Fibroblast of lung (primary cell): ENCODE data around the gene RNF25. TPM values are rescaled to one million over a fixed set of nuclear protein-coding genes. Genes with fewer than 3 reads are reported as not detected.
A peak's percentile ranks its signal among the peaks of the same experiment; 100 is the strongest.

Source experiments
- DNase-seq, 2 donors: peaks; one replicate each; pipeline versions ENCODE4 v3.0.0 to v3.0.0-alpha.2; 2010; ENCODE audit warnings: low read depth in 2 of 2
- H2AFZ ChIP-seq: 2 replicates; pipeline ENCODE4 v1.5.1; 2012; ENCODE audit warnings: low read length, control low read depth, inconsistent platforms
- H3K27ac ChIP-seq: 2 replicates; pipeline ENCODE4 v1.5.1; 2011; ENCODE audit warnings: low read length, control low read depth; ENCODE audit not compliant: insufficient read depth
- H3K27me3 ChIP-seq: 2 replicates; pipeline ENCODE4 v1.5.1; 2011; ENCODE audit warnings: mild to moderate bottlenecking, low read length; ENCODE audit not compliant: control insufficient read depth, insufficient read depth
- H3K36me3 ChIP-seq: 2 replicates; pipeline ENCODE4 v1.5.1; 2011; ENCODE audit warnings: low read length; ENCODE audit not compliant: control insufficient read depth, insufficient read depth
- H3K4me1 ChIP-seq: 2 replicates; pipeline ENCODE4 v1.5.1; 2011; ENCODE audit warnings: low read length; ENCODE audit not compliant: control insufficient read depth, insufficient read depth; ENCODE audit errors: extremely low read depth
- H3K4me2 ChIP-seq: 2 replicates; pipeline ENCODE4 v1.5.1; 2011; ENCODE audit warnings: low read length, control low read depth; ENCODE audit not compliant: insufficient read depth; ENCODE audit errors: extremely low read depth
- H3K4me3 ChIP-seq, 4 experiments: fragments of 200-600 bp in 1 of 4; sonication (generic) in 1 of 4; replicated peaks in 1 of 4; 2 replicates each; pipeline ENCODE4 v1.5.1; 2011 to 2016; ENCODE audit warnings: low read length in 4 of 4, low read depth in 3 of 4, mild to moderate bottlenecking in 3 of 4, control low read depth in 2 of 4, inconsistent platforms in 1 of 4, mixed read lengths in 1 of 4; ENCODE audit not compliant: insufficient read depth in 1 of 4; ENCODE audit errors: control extremely low read depth in 1 of 4
- H3K79me2 ChIP-seq: 2 replicates; pipeline ENCODE4 v1.5.1; 2012; ENCODE audit warnings: mild to moderate bottlenecking, low read length, inconsistent platforms; ENCODE audit not compliant: control insufficient read depth, insufficient read depth
- H3K9ac ChIP-seq: 2 replicates; pipeline ENCODE4 v1.5.1; 2011; ENCODE audit warnings: mild to moderate bottlenecking, low read length, control low read depth; ENCODE audit not compliant: insufficient read depth
- H3K9me3 ChIP-seq: 2 replicates; pipeline ENCODE4 v1.5.1; 2012; ENCODE audit warnings: low read depth, low read length; ENCODE audit not compliant: control insufficient read depth, insufficient read depth
- H4K20me1 ChIP-seq: 2 replicates; pipeline ENCODE4 v1.5.1; 2011; ENCODE audit warnings: low read length; ENCODE audit not compliant: control insufficient read depth, insufficient read depth; ENCODE audit errors: extremely low read depth
- EZH2 ChIP-seq: IDR thresholded peaks from 2 replicates; pipeline ENCODE4 v1.5.1; 2012; ENCODE audit warnings: low read length, control low read depth, mild to moderate bottlenecking; ENCODE audit errors: missing control alignments
- polyA plus RNA-seq, 2 donors: library from polyadenylated mRNA; depleted of rRNA in 1 of 2; stranded (reverse) in 1 of 2; unstranded in 1 of 2; fragments of >200 nt; gene quantifications; 2 replicates each; pipeline ENCODE4 v1.2.1, GENCODE V29; 2011 to 2012; ENCODE audit warnings: missing spikeins in 1 of 2
- total RNA-seq: library from RNA; depleted of rRNA; stranded (reverse); fragments of >200 nt; gene quantifications from 2 replicates; pipeline ENCODE4 v1.2.1, GENCODE V29; 2014
- TF ChIP-seq, protein P1 (sequence below), 2 donors: IDR thresholded peaks in 1 of 2; conservative IDR thresholded peaks in 1 of 2; 1 replicate in 1 of 2; 2 replicates in 1 of 2; pipeline ENCODE4 v1.5.1; 2011 to 2012; ENCODE audit warnings: low read length in 2 of 2, control low read depth in 1 of 2, inconsistent platforms in 1 of 2, low read depth in 1 of 2, mild to moderate bottlenecking in 1 of 2

Gene RNF25
- total and polyA plus RNA-seq, 2 donors (not counting 1 experiment from before 2014, with no cell fraction given): 39.1 to 42.1 TPM

DNA sequence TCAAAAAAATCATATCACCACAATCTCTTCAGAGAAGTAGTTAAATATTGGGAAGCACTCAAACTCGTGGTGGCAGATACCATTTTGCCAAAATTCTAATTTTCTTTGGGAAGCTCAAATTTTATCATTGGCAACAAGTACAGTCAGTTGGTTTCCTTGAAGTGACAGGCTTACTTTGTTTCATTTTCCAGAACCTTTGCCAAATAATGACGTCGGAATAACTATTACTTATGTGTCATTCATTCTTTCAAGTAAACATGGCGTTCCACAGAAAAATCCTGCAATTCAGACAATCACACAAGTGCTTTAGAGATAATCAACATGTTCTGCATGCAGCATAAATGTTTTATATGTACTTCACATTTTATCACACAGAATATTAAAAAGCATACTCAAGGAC, 44.3 kb upstream of the RNF25 start:
- Histone ChIP-seq H4K20me1 (no peaks in the 10 kb centered on the region), H3K4me1 (peaks cover 4% of the 10 kb centered on the region), H2AFZ (no peak overlapping the region), H3K36me3 (no peaks in the 10 kb centered on the region), H3K4me3 (no peak overlapping the region), H3K27me3 (no peaks in the 10 kb centered on the region), H3K79me2 (peaks cover 44% of the 10 kb centered on the region), H3K9me3 (no peaks in the 10 kb centered on the region), H3K27ac (peak overlapping the region; percentile 71), H3K4me2 (no peak overlapping the region), H3K9ac (no peak overlapping the region)
- DNase-seq: peak; percentile 64 to 67
- TF ChIP-seq, protein P1, sequence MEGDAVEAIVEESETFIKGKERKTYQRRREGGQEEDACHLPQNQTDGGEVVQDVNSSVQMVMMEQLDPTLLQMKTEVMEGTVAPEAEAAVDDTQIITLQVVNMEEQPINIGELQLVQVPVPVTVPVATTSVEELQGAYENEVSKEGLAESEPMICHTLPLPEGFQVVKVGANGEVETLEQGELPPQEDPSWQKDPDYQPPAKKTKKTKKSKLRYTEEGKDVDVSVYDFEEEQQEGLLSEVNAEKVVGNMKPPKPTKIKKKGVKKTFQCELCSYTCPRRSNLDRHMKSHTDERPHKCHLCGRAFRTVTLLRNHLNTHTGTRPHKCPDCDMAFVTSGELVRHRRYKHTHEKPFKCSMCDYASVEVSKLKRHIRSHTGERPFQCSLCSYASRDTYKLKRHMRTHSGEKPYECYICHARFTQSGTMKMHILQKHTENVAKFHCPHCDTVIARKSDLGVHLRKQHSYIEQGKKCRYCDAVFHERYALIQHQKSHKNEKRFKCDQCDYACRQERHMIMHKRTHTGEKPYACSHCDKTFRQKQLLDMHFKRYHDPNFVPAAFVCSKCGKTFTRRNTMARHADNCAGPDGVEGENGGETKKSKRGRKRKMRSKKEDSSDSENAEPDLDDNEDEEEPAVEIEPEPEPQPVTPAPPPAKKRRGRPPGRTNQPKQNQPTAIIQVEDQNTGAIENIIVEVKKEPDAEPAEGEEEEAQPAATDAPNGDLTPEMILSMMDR (conservative IDR thresholded peaks at IDR 0.05 in 1 of 2, IDR thresholded peaks at IDR 0.05 in 1 of 2; ENCODE audit: low read depth in 1 of 2, low read length in 2 of 2): no peak
- no peak for TF ChIP-seq EZH2

DNA sequence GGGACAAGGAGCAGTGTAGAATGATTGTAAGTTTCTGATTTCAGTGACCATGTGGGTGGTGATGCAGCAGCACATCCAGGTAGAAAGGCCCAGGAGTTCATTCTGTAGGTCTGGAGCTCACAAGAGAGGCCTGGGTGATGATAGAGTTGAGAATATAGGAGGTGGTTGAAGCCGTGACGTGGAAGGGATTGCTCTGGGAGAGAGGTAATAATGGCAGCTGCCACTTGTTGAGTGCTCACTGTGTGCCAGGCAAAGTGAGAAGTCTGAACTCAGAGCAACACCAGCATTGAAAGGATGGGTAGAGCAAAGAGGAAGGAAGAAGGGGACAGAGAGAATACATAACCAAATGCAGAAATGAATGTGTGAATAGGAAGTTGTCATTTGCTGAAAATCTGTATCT, 42.1 kb upstream of the RNF25 start:
- H3K4me2 ChIP-seq: no peak overlapping the region
- no peaks in the 10 kb centered on the region for H4K20me1 ChIP-seq
- H2AFZ ChIP-seq: no peak overlapping the region
- no peak overlapping the region for H3K4me3 ChIP-seq
- peaks cover 4% of the 10 kb centered on the region for H3K4me1 ChIP-seq
- H3K36me3 ChIP-seq: no peaks in the 10 kb centered on the region
- H3K79me2 ChIP-seq: peaks cover 39% of the 10 kb centered on the region
- no peak for TF ChIP-seq EZH2
- TF ChIP-seq, protein P1 (conservative IDR thresholded peaks at IDR 0.05 in 1 of 2, IDR thresholded peaks at IDR 0.05 in 1 of 2; ENCODE audit: low read depth in 1 of 2, low read length in 2 of 2): no peak
- no peaks in the 10 kb centered on the region for H3K9me3 ChIP-seq
- no peak overlapping the region for H3K9ac ChIP-seq
- DNase-seq: no peak
- H3K27me3 ChIP-seq: no peaks in the 10 kb centered on the region
- no peak overlapping the region for H3K27ac ChIP-seq

DNA sequence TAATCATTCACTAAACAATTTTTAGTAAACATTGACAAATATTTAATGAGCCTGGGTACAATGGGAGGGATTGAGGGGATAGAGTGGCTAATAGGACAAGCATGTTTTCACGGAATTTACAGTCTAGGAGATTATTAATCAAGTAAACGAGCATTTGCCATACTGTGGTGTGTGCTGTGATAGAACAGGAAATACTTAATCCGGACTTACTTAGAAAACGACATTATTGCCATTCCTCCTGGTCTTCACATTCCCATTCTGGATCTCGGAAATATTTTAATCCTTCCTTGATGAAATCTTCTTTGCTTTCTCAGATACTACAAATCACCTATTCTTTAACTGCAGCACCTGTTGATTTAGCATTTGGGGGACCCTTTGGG, 39.7 kb upstream of the RNF25 start:
- no peak for TF ChIP-seq EZH2
- TF ChIP-seq, protein P1 (conservative IDR thresholded peaks at IDR 0.05 in 1 of 2, IDR thresholded peaks at IDR 0.05 in 1 of 2; ENCODE audit: low read depth in 1 of 2, low read length in 2 of 2): no peak
- Histone ChIP-seq H3K9me3 (no peaks in the 10 kb centered on the region), H3K4me2 (peak overlapping the region; percentile 76), H3K4me1 (peaks cover 2% of the 10 kb centered on the region), H4K20me1 (no peaks in the 10 kb centered on the region), H3K27me3 (no peaks in the 10 kb centered on the region), H3K79me2 (peaks cover 33% of the 10 kb centered on the region), H3K4me3 (peak overlapping the region; percentile 67 to 89 (median 78)), H3K36me3 (no peaks in the 10 kb centered on the region), H2AFZ (peak overlapping the region; percentile 88), H3K27ac (peak overlapping the region; percentile 93), H3K9ac (peak overlapping the region; percentile 92)
- DNase-seq: peak in 1 of 2 donors; percentile 67
